Measurements from ENCODE around the gene HOMER2. TPM values are rescaled to one million over a fixed set of nuclear protein-coding genes. Genes with fewer than 3 reads are reported as not detected.
A peak's percentile ranks its signal among the peaks of the same experiment; 100 is the strongest.

Gene HOMER2
- total and polyA plus RNA-seq, 2 of the 13 experiments (the other 11 are each of a cell fraction or from before 2014, with no cell fraction given): 12.9 to 14.1 TPM

DNA sequence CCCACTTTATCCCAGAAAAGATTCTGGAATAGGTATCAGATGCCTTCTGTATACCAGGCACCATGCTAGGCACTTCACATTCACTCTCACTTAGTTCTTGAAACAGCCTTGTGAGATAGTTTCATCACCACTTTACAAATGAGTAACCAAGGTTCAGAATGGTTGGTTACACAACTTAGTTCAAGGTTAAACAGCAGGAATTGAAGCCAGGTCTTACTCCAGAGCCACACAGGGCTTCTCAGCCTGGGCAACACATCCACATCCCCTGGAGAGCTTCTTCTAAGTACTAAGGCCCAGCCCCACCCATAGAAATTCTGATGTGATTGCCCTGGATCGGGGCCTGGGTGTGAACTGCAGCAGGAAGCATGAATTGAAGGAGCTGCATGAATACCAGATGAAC lies 124.4 kb downstream of the HOMER2 start (continued):
- no peak for TF ChIP-seq CENPX (CRISPR knock-in tag; IDR thresholded peaks at IDR 0.05)
- TF ChIP-seq YEATS2 (CRISPR knock-in tag; IDR thresholded peaks at IDR 0.05; ENCODE audit: borderline replicate concordance): no peak
- no peak for TF ChIP-seq HOXA5 (CRISPR knock-in tag; IDR thresholded peaks at IDR 0.05)
- TF ChIP-seq ZNF256 (CRISPR knock-in tag; conservative IDR thresholded peaks at IDR 0.05): no peak
- no peak for TF ChIP-seq IRX3 (CRISPR knock-in tag; IDR thresholded peaks at IDR 0.05; ENCODE audit: borderline replicate concordance, low read depth)
- no peak for TF ChIP-seq GPN1 (CRISPR knock-in tag; IDR thresholded peaks at IDR 0.05; ENCODE audit: borderline replicate concordance)
- TF ChIP-seq, protein P1, sequence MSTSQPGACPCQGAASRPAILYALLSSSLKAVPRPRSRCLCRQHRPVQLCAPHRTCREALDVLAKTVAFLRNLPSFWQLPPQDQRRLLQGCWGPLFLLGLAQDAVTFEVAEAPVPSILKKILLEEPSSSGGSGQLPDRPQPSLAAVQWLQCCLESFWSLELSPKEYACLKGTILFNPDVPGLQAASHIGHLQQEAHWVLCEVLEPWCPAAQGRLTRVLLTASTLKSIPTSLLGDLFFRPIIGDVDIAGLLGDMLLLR (CRISPR knock-in tag; IDR thresholded peaks at IDR 0.05): no peak
- TF ChIP-seq ZNF530 (CRISPR knock-in tag; IDR thresholded peaks at IDR 0.05; ENCODE audit: low read depth): no peak
- peak; percentile 11; the same call in 1 of the 2 replicates for TF ChIP-seq FOXK1 (CRISPR knock-in tag; IDR thresholded peaks at IDR 0.05; ENCODE audit: borderline replicate concordance, low read depth)
- peak; percentile 35; the same call in 1 of the 2 replicates for TF ChIP-seq FOSL2 (CRISPR knock-in tag; IDR thresholded peaks at IDR 0.05)
- TF ChIP-seq, protein P2, sequence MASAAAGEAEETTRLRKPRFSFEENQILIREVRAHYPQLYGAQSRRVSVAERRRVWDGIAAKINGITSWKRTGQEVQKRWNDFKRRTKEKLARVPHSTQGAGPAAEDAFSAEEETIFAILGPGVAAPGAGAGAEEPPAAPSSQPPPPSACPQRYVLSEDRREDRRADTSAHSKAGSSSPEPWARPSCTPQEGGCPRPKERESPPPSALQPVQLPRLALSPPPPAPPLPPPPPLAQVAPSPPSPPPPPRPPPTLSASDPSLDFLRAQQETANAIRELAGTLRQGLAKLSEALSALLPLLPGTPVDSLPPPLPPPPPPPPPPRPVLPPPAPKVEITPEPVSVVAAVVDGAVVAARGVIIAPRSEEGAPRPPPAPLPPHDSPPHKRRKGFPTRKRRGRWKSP (CRISPR knock-in tag; IDR thresholded peaks at IDR 0.05): no peak
- TF ChIP-seq, protein P3, sequence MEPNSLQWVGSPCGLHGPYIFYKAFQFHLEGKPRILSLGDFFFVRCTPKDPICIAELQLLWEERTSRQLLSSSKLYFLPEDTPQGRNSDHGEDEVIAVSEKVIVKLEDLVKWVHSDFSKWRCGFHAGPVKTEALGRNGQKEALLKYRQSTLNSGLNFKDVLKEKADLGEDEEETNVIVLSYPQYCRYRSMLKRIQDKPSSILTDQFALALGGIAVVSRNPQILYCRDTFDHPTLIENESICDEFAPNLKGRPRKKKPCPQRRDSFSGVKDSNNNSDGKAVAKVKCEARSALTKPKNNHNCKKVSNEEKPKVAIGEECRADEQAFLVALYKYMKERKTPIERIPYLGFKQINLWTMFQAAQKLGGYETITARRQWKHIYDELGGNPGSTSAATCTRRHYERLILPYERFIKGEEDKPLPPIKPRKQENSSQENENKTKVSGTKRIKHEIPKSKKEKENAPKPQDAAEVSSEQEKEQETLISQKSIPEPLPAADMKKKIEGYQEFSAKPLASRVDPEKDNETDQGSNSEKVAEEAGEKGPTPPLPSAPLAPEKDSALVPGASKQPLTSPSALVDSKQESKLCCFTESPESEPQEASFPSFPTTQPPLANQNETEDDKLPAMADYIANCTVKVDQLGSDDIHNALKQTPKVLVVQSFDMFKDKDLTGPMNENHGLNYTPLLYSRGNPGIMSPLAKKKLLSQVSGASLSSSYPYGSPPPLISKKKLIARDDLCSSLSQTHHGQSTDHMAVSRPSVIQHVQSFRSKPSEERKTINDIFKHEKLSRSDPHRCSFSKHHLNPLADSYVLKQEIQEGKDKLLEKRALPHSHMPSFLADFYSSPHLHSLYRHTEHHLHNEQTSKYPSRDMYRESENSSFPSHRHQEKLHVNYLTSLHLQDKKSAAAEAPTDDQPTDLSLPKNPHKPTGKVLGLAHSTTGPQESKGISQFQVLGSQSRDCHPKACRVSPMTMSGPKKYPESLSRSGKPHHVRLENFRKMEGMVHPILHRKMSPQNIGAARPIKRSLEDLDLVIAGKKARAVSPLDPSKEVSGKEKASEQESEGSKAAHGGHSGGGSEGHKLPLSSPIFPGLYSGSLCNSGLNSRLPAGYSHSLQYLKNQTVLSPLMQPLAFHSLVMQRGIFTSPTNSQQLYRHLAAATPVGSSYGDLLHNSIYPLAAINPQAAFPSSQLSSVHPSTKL (CRISPR knock-in tag; IDR thresholded peaks at IDR 0.05): peak; percentile 52; the same call in 1 of the 2 replicates
- TF ChIP-seq KDM3A (CRISPR knock-in tag; IDR thresholded peaks at IDR 0.05; ENCODE audit: low read depth): no peak
- TF ChIP-seq RFX3 (CRISPR knock-in tag; IDR thresholded peaks at IDR 0.05): no peak
- TF ChIP-seq PLRG1 (conservative IDR thresholded peaks at IDR 0.05): no peak
- TF ChIP-seq, protein P4, sequence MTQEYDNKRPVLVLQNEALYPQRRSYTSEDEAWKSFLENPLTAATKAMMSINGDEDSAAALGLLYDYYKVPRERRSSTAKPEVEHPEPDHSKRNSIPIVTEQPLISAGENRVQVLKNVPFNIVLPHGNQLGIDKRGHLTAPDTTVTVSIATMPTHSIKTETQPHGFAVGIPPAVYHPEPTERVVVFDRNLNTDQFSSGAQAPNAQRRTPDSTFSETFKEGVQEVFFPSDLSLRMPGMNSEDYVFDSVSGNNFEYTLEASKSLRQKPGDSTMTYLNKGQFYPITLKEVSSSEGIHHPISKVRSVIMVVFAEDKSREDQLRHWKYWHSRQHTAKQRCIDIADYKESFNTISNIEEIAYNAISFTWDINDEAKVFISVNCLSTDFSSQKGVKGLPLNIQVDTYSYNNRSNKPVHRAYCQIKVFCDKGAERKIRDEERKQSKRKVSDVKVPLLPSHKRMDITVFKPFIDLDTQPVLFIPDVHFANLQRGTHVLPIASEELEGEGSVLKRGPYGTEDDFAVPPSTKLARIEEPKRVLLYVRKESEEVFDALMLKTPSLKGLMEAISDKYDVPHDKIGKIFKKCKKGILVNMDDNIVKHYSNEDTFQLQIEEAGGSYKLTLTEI (CRISPR knock-in tag; conservative IDR thresholded peaks at IDR 0.05): no peak
- TF ChIP-seq, protein P5, sequence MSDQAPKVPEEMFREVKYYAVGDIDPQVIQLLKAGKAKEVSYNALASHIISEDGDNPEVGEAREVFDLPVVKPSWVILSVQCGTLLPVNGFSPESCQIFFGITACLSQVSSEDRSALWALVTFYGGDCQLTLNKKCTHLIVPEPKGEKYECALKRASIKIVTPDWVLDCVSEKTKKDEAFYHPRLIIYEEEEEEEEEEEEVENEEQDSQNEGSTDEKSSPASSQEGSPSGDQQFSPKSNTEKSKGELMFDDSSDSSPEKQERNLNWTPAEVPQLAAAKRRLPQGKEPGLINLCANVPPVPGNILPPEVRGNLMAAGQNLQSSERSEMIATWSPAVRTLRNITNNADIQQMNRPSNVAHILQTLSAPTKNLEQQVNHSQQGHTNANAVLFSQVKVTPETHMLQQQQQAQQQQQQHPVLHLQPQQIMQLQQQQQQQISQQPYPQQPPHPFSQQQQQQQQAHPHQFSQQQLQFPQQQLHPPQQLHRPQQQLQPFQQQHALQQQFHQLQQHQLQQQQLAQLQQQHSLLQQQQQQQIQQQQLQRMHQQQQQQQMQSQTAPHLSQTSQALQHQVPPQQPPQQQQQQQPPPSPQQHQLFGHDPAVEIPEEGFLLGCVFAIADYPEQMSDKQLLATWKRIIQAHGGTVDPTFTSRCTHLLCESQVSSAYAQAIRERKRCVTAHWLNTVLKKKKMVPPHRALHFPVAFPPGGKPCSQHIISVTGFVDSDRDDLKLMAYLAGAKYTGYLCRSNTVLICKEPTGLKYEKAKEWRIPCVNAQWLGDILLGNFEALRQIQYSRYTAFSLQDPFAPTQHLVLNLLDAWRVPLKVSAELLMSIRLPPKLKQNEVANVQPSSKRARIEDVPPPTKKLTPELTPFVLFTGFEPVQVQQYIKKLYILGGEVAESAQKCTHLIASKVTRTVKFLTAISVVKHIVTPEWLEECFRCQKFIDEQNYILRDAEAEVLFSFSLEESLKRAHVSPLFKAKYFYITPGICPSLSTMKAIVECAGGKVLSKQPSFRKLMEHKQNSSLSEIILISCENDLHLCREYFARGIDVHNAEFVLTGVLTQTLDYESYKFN (CRISPR knock-in tag; conservative IDR thresholded peaks at IDR 0.05): 0 out of 2 replicates have a peak, but pooled peaks have one; percentile 35
- TF ChIP-seq CEBPB (IDR thresholded peaks at IDR 0.05; ENCODE audit: borderline replicate concordance, low read depth, low read length): peak; percentile 91
- TF ChIP-seq ZSCAN29 (CRISPR knock-in tag; conservative IDR thresholded peaks at IDR 0.05): no peak
- no peak for TF ChIP-seq MLLT10 (CRISPR knock-in tag; IDR thresholded peaks at IDR 0.05)
- no peak for TF ChIP-seq ZNF563 (CRISPR knock-in tag; IDR thresholded peaks at IDR 0.05)
